GM18498 (cell line): ENCODE results near the gene UTP11.
"Not testable (repeated sequence)": the region's sequence is repeated elsewhere in the genome, so short reads cannot be mapped to it uniquely, and the experiment has no call there.

Experiments used
- ATAC-seq: cut with Tn5 transposase; IDR thresholded peaks from one replicate; pipeline ENCODE4 v1.9.1; 2021; ENCODE audit warnings: mild to moderate bottlenecking, moderate library complexity; ENCODE audit not compliant: unreplicated experiment

UTP11 gene

GRCh38 chr1:38012363-38013226, at the start of gene UTP11:
Gene UTP11 (plus strand): TSS chr1:38012734. CDS start chr1:38012803, 69 bp downstream.
- ATAC-seq, result peak; percentile 95

GRCh38 chr1:37964106-37964505, 48.4 kb upstream of the UTP11 start:
- not testable (repeated sequence) for ATAC-seq

- ATAC-seq, result no peak
Measured at GRCh38 chr1:37965301-37965700, 47.2 kb upstream of the UTP11 start.

GRCh38 chr1:37973684-37974083, 38.9 kb upstream of the UTP11 start:
- ATAC-seq, result not testable (repeated sequence)

GRCh38 chr1:37974567-37974966, 38.0 kb upstream of the UTP11 start:
- ATAC-seq, result no peak

- not testable (repeated sequence) for ATAC-seq
Measured at GRCh38 chr1:37975083-37975482, 37.5 kb upstream of the UTP11 start.

GRCh38 chr1:37978541-37978940, 34.0 kb upstream of the UTP11 start:
- ATAC-seq, result no peak

GRCh38 chr1:37983546-37983945, 29.0 kb upstream of the UTP11 start:
- no peak for ATAC-seq

- no peak for ATAC-seq
Measured at GRCh38 chr1:37987679-37988078, 24.9 kb upstream of the UTP11 start.

GRCh38 chr1:37989361-37989930, 23.1 kb upstream of the UTP11 start:
- peak; percentile 37 for ATAC-seq

GRCh38 chr1:37994886-37995566, 17.5 kb upstream of the UTP11 start:
- no peak for ATAC-seq

GRCh38 chr1:37995751-37996345, 16.7 kb upstream of the UTP11 start:
- ATAC-seq, result no peak

GRCh38 chr1:37997256-37998088, 15.1 kb upstream of the UTP11 start:
- ATAC-seq, result no peak

GRCh38 chr1:37998089-37998808, 14.3 kb upstream of the UTP11 start:
- no peak for ATAC-seq

GRCh38 chr1:37998913-37999429, 13.6 kb upstream of the UTP11 start:
- no peak for ATAC-seq

GRCh38 chr1:37999430-38000232, 12.9 kb upstream of the UTP11 start:
- no peak for ATAC-seq

GRCh38 chr1:38000233-38000528, 12.4 kb upstream of the UTP11 start:
- ATAC-seq, result no peak

- no peak for ATAC-seq
Measured at GRCh38 chr1:38000529-38001455, 11.7 kb upstream of the UTP11 start.
